Hepatocyte (in vitro differentiated cells): ENCODE measurements around the gene G6PC1.

ENCODE experiments used
- CTCF ChIP-seq: fragments of 200-600 bp; sonication (generic); IDR thresholded peaks from 2 replicates; pipeline ENCODE4 v1.5.1; 2016; ENCODE audit warnings: antibody characterized with exemption, mild to moderate bottlenecking; ENCODE audit not compliant: poor library complexity
- EZH2 ChIP-seq: fragments of 200-600 bp; sonication (generic); IDR thresholded peaks from 2 replicates; pipeline ENCODE4 v1.6.1; 2016; ENCODE audit warnings: antibody characterized with exemption, mild to moderate bottlenecking, borderline replicate concordance
- EZH2phosphoT487 ChIP-seq: fragments of 200-600 bp; sonication (generic); IDR thresholded peaks from one replicate; pipeline ENCODE4 v1.6.1; 2018; ENCODE audit warnings: antibody characterized with exemption, mild to moderate bottlenecking, low read depth, moderate library complexity; ENCODE audit not compliant: unreplicated experiment, severe bottlenecking

GRCh38 chr17:42913522-42913921, 12.9 kb downstream of the G6PC1 start:
- TF ChIP-seq CTCF = no peak
- no peak for TF ChIP-seq EZH2
- TF ChIP-seq EZH2phosphoT487 = no peak
